HG02759 (cell line): ENCODE data around the gene ZNF592.
A peak's percentile ranks its signal among the peaks of the same experiment; 100 is the strongest.
"Not testable (repeated sequence)": the region's sequence is repeated elsewhere in the genome, so short reads cannot be mapped to it uniquely, and the experiment has no call there.

Source experiments
- ATAC-seq: cut with Tn5 transposase; IDR thresholded peaks from one replicate; pipeline ENCODE4 v1.9.1; 2021; ENCODE audit warnings: mild to moderate bottlenecking, moderate library complexity; ENCODE audit not compliant: unreplicated experiment

Gene ZNF592

GRCh38 chr15:84747416-84748273, 747 bp upstream of the ZNF592 start:
- ATAC-seq = peak; percentile 54

GRCh38 chr15:84749111-84749991, 959 bp downstream of the ZNF592 start:
- no peak for ATAC-seq

GRCh38 chr15:84750583-84751092, 2.2 kb downstream of the ZNF592 start:
- ATAC-seq = peak; percentile 24

GRCh38 chr15:84751721-84752120, 3.3 kb downstream of the ZNF592 start:
- ATAC-seq = not testable (repeated sequence)

- ATAC-seq = no peak
These were observed 3.8 kb downstream of the ZNF592 start for GRCh38 chr15:84752195-84752594.

- no peak for ATAC-seq
These were observed 4.3 kb downstream of the ZNF592 start for GRCh38 chr15:84752700-84753099.

GRCh38 chr15:84754889-84755288, 6.5 kb downstream of the ZNF592 start:
- ATAC-seq = not testable (repeated sequence)

GRCh38 chr15:84755736-84756527, 7.5 kb downstream of the ZNF592 start:
- no peak for ATAC-seq

- no peak for ATAC-seq
These were observed 10.6 kb downstream of the ZNF592 start for GRCh38 chr15:84759018-84759417.

GRCh38 chr15:84760219-84760618, 11.8 kb downstream of the ZNF592 start:
- ATAC-seq = no peak

- no peak for ATAC-seq
These were observed 13.3 kb downstream of the ZNF592 start for GRCh38 chr15:84761607-84762131.

GRCh38 chr15:84762840-84763572, 14.6 kb downstream of the ZNF592 start:
- no peak for ATAC-seq

GRCh38 chr15:84764585-84764984, 16.2 kb downstream of the ZNF592 start:
- ATAC-seq = no peak

- ATAC-seq = no peak
These were observed 16.6 kb downstream of the ZNF592 start for GRCh38 chr15:84764989-84765388.

- no peak for ATAC-seq
These were observed 17.3 kb downstream of the ZNF592 start for GRCh38 chr15:84765675-84766074.

GRCh38 chr15:84766461-84767035, 18.2 kb downstream of the ZNF592 start:
- no peak for ATAC-seq

- no peak for ATAC-seq
These were observed 23.6 kb downstream of the ZNF592 start for GRCh38 chr15:84772031-84772430.

- ATAC-seq = no peak
These were observed 24.1 kb downstream of the ZNF592 start for GRCh38 chr15:84772467-84772866.

- ATAC-seq = no peak
These were observed 25.3 kb downstream of the ZNF592 start for GRCh38 chr15:84773716-84774115.
